ENCODE measurements around the gene MARCHF10.
"Not testable (repeated sequence)": the region's sequence is repeated elsewhere in the genome, so short reads cannot be mapped to it uniquely, and the experiment has no call there.

The MARCHF10 gene

DNA sequence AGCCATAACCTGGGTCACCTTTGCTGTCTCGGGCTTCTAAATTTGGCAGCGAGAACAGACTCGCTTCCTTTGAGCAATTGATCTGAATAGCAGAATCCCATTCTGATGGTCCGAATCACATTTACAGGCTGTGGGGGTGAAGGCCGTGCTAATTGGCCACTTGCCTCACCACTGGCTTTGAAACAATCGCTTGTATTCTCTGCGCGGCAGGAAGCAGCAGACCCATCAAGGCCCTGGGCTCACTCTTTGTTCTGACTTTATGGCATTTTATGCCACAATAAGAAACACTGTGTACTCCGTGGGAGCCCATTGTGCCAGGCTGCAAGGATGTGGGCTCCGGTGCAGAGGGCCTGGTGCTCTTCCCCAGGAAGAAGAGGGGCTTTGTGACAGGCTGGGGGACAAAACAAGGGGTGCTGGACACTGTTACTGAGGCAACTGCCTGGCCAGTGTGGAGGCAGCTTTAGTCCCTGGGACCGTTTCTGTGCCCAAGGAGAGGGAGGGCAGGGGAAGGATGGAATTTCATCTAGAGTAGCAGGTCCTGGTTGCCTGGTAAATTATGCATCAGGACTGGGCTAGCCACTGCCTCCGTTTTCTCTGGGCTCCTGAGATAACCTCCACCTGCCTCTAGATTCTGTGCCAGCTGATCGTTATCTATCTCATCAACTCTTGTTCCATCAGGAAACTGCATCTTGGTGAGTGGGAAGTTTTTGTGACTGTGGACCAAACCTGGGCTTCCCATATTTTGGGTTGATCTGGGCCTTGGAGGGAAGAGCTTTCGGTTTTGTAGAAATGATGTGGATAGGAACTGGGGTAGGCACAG, 102.1 kb downstream of the MARCHF10 start:
- peak overlapping the region; percentile 55 for H3K4me3 ChIP-seq (ENCODE audit: low read depth, low read length)
- no peak for DNase-seq (ENCODE audit: low read depth)

DNA sequence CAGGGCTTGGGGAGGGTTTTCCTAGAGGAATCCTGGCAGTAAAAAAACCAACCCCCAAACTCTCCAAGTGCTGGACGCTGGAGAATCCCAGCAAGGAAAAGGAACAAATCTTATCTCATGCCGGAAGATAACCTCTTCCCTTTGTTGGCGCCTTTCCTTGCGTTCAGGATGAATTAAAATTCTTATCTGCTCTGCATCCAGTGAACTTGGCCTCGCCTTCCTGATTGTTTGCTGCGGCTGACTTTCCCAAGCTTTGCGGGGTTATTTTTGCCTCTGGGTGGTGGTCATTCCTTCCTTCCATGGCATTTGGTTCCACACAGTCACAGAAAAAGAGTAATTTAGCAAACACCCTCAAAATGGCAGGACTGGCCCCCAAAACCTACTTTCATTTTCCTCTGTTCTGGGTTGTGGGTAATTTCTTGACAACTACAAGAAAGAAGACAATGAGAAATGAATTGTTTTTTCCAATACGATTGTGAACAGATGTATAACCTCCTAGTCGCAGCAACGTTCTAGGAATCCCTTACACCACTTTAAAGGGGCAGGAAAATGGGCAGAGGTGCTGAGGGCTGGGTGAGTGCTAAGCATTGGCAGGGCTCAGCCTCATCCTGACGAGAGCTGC, 102.8 kb downstream of the MARCHF10 start:
- DNase-seq (ENCODE audit: low read depth), result no peak
- peak overlapping the region; percentile 55 for H3K4me3 ChIP-seq (ENCODE audit: low read depth, low read length)

DNA sequence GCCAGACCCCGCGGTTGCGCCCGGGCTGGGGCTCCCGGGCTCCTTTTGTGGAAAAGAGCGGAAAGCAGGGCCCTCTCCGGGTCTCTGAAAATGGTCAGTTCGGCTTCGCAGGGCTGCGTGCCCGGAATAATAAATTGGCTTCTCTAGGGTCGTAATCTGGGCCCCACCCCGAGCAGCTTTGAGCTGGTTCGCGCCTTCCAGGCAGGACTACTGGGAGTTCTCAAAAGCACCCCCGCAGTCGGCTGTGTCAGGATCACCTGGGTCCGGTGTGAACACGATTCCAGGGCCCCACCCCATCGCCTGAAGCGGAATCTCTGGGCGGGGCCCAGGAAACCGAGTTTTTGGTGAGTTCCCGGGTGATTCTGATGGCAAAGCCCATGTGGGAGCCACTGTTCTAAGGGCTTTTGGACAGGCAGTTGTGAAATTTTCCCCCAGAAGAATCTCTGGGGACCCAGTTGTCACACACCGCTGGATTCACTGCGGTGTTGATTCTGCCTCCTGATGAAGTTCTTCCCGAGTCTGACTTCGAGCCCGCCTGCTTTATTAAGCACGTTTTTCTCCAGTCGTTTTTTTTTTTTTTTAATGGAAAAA, 103.6 kb downstream of the MARCHF10 start:
- peak overlapping the region; percentile 55 for H3K4me3 ChIP-seq (ENCODE audit: low read depth, low read length)
- DNase-seq (ENCODE audit: low read depth), result no peak

DNA sequence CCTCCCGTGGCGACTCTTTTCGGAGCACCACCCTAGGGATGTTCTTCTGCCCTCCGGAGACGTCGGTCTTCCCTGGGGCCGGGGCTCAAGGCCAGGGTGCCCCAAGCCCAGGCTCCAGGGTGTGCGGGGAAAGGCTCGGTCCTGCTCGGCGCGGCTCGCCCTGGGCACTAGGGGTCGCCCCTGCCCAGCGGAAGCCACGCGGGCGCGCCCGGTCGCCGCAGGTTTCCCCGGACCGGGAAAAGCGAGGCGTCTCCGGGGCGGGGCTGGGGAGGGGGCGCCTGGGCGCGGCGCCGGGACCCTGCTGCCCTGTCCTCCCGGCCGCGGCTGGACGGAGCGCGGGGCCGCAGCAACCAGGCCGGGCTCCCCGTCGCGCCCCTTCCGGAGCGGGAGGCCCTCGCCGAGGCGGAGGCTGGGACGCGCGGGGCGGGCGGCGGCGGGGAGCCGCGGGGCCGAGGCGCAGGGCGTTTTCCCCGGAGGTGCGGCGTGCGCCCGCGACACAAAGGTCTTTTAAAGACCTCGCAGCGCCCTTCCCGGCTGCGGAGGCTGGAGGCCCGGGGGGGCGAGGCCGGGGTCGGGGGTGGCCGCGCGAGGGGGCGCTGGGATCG, 104.2 kb downstream of the MARCHF10 start:
- DNase-seq (ENCODE audit: low read depth), result no peak
- H3K4me3 ChIP-seq (ENCODE audit: low read depth, low read length), result peak overlapping the region; percentile 55

DNA sequence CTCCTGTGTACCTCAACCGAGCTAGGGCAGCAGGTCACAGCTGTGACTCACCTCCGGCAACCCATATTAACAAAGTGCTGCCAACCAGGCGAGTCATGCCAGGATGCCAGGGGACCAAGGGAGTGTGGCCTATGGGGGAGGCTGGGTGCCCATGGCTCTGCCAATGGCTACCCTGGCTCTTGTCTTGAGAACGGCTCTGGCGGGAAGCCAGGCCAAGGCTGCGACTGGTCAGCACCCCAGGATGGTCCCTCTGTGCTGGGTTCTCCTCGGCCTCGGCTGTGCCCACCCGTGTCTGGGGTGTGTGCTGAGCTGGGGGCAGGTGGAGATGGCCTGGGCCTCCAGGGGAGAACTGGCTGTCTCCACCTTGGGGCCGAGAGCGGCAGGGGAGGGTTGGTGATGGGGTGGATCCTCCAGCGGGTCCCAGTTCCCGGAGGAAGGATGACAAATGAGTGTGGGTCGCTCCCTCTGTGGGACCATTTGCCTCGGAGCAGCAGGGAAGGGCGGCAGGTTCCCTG, 104.8 kb downstream of the MARCHF10 start:
- no peak for DNase-seq (ENCODE audit: low read depth)
- peak overlapping the region; percentile 55 for H3K4me3 ChIP-seq (ENCODE audit: low read depth, low read length)

DNA sequence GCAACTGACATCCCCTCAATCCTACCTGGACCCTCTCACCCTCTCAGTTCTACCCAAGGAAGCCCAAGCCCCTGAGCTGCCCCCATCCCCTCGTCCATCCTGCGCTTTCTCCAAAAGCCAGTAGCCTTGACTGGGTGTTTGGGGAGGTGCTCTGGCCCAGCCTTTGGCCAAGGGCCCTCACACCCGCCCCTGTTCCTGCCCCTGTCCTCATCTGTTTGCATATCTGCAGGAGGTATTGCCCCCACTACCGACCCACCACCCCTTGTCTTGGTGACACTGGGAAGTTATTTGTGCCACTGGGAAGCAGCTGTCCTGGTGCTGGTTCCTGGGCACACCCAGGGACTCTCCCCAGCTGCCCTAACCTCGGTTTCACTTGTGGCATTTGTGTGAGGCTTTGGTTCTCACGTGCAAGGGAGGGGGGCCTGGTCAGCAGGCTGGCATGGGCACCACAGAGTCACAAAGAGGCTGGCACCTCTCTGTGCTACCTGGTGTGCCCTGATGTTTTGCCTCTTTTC, 105.3 kb downstream of the MARCHF10 start:
- H3K4me3 ChIP-seq (ENCODE audit: low read depth, low read length), result no peak overlapping the region
- DNase-seq (ENCODE audit: low read depth), result no peak

DNA sequence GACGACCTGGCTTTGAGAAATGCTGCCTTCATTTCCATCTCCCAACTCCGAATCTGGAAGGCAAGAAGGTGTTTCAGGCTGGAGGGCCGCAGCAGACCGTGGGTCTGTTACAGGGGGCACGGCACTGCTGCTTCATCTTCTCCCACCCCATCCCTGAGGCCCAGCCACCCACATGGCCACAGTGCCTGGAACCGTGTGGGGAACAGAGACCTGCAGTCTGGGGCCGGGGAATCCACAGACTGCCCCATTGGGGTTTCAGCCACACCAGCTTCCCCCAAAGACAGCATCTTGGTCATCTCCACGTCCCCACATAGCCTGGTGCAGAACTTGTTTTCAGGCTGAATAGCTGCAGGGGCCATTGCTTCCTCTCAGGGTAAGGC, 106.4 kb downstream of the MARCHF10 start:
- no peak overlapping the region for H3K4me3 ChIP-seq (ENCODE audit: low read depth, low read length)
- no peak for DNase-seq (ENCODE audit: low read depth)

DNA sequence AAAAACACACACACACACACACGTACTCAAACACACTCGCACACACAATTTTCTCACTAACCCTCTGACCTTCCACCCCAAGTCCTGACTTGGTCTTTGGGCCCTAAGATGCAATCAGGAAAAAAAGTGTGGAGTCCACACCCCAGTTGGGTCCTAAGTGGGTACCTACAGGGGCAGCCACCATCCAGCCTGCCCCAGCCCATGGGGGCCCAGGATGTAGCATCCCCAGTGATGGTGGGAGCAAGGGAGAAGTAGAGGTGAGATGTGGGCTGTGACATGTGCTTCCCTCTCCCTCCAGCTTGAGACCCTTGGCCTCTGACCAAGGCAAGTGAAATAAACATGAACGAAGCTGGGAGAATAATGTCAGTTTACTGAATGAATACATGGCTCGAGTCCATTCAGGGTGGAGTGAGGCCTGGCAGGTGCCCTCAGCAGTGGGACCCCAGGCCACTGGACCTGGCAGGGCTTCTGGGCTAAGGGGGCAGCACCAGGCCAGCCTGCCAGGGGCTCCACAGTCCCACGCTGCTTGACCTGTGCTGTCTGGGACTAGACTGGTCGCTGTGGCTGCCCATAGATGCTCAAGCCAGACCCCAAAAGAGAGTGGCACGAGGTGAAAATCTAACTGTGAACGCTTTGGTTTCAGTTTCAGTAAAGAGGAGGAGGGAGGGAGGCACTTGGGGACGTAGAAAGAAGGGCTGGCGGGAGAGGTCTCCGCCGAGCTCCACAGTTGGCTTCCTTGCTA, 107.0 kb downstream of the MARCHF10 start:
- DNase-seq (ENCODE audit: low read depth), result no peak
- H3K4me3 ChIP-seq (ENCODE audit: low read depth, low read length), result no peak overlapping the region

DNA sequence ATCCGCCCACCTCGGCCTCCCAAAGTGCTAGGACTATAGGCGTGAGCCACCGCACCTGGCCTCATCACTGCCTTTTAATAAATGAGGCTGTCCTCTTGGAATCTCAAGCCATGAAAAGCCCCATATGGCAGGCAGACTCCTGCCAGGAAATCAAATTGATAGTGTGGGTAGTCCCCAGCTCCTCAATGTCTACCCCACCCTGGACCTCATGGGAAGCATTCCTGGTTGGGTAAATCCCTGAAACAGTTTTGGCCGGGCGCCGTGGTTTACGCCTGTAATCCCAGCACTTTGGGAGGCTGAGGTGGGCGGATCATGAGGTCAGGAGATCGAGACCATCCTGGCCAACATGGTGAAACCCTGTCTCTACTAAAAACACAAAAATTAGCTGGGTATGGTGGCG, 109.7 kb downstream of the MARCHF10 start:
- not testable (repeated sequence) for DNase-seq (ENCODE audit: low read depth); H3K4me3 ChIP-seq (ENCODE audit: low read depth, low read length)

DNA sequence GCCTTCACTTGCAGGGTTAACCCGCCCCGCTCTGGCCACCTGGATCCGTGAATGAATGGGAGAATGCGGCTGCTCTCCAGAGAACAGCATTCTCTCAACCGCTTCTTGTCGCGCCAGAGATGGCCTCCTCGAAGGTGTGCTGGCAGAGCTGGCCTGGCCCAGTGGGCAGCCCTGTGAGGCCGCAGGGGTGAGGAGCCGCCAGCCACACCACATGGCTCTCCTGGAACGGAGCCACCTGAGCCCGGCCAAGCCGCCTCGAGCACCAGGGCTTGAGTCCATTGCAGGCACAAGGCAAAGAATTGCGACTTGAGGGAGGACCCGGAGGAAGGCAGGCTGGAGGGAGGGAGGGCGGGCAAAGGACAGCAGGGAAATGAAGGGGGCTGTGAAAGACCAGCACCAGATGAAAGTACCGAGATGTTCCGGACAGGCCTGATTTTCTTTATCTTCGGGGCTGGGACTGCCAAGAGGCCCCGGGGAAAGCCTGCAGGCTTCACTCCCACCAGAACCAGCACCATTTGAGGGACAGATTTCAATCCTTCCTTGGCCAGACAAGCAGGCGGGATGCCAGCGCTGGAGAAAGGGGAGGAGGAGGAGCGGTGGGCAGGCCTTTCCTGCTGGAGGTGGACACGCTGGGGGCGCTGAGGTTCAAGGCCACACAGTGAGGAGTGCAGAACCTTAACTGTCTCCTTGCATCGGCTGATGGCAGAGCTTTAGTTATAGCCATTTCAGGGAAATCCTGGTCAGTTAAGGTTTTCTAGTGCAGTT, 111.2 kb downstream of the MARCHF10 start:
- H3K4me3 ChIP-seq (ENCODE audit: low read depth, low read length), result no peak overlapping the region

DNA sequence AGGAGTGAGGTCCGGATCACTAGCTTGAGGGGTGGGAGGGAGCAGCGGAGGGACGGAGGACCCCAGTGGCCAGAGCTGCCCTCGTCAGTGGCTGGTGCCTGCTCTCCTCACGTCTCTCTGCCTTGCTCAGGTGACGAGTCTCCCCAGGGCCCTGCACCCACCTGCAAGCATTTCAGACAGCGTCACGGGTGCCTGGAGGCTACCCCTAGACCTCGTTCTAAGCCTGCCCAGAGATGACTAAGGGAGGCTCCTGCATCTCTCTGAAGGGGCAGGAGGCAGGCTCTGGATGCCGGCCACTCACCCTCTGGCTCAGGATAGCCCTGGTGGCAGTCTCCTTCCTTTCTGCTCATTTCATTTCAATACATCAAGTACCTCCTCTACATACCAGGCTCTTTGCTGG, 111.9 kb downstream of the MARCHF10 start:
- DNase-seq (ENCODE audit: low read depth), result no peak
- no peak overlapping the region for H3K4me3 ChIP-seq (ENCODE audit: low read depth, low read length)

More for the DNA sequence above, 111.2 kb downstream of the MARCHF10 start:
- no peak for DNase-seq (ENCODE audit: low read depth)

DNA sequence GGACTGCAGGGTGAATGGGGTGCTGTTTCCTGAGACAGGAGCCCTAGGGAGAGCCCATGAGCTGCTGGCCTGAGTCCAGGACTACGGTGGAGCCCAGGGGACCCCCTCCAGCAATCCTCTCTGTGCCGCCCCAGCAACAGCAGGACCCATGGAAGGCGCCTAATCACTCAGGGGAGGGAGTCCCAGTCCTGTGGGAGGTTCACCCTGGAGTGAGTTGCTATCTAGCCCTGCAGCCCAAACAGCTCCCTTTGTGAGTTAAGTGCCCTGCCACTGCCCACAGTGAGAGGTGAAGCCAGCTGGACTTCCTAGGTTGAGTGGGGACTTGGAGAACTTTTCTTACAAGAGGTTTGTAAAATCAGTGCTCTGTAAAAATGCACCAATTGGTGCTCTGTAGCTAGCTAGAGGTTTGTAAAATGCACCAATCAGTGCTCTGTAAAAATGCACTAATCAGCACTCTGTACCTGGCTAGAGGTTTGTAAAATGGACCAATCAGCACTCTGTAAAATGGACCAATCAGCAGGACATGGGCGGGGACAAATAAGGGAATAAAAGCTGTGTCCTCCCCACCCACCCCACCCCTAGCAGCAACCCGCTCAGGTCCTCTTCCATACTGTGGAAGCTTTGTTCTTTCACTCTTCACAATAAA, 112.9 kb downstream of the MARCHF10 start:
- H3K4me3 ChIP-seq (ENCODE audit: low read depth, low read length); DNase-seq (ENCODE audit: low read depth): not testable (repeated sequence)

DNA sequence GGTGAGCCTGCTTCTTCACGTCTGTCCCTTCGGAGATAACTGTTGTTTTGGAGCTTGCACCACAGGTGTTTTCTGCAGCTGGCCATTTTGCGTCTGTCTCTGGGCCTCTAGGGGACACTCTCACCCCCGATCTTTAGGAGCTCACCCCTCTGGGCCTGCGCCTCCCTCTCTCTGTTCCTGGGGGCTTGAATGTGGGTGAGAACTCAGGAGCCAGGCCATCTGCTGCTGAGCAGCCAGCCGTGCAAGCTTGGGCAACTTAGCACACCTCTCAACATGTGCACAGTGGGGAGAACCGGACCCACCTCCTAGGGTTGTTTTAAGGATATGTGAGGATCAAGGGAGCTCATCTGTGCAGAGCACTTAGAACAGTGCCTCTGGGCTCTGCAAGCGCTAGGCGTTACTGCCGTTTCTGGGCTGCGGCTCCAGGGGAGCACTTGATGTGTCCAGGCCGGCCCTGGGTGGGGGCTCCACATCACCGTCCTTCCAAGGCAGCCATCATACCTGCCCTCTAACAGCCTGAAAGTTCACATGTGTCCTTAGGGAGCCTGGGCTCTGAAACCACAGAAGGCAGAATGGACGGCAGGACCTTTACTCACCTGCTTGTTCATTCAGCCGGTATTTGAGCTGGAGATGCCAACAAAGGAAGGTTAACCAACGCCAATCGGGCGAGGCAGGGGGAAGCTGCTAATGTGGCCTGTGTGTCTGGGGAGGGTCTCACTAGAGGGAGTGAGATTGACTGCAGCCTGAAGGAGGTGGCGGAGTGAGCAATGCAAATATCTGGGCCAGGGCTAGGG, 114.3 kb downstream of the MARCHF10 start:
- DNase-seq (ENCODE audit: low read depth), result no peak

DNA sequence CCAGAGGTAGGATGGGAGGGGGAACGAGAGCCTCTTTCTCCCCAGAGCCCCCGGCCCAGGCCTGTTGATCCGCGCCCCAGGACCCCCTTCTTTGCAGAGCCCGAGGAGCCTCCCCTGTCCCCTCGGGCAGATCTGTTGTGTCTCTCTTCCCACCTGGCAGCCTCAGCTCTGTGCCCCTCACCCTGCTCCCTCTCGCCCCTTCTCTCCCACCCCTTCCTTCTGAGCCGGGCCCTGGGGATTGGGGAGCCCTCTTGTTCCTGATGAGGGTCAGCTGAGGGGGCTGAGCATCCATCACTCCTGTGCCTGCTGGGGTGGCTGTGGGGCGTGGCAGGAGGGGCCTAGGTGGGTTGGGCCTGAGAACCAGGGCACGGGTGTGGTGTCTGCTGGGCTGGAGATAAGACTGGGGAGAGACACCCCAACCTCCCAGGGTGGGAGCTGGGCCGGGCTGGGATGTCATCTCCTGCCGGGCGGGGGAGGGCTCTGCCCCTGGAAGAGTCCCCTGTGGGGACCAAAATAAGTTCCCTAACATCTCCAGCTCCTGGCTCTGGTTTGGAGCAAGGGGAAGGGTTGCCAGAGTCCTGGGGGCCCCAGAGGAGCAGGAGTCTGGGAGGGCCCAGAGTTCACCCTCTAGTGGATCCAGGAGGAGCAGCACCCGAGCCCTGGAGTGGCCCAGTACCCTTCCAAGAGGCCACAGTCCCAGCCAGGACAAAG, 115.2 kb downstream of the MARCHF10 start:
- DNase-seq (ENCODE audit: low read depth), result no peak

More for the DNA sequence above, 114.3 kb downstream of the MARCHF10 start:
- no peak overlapping the region for H3K4me3 ChIP-seq (ENCODE audit: low read depth, low read length)

DNA sequence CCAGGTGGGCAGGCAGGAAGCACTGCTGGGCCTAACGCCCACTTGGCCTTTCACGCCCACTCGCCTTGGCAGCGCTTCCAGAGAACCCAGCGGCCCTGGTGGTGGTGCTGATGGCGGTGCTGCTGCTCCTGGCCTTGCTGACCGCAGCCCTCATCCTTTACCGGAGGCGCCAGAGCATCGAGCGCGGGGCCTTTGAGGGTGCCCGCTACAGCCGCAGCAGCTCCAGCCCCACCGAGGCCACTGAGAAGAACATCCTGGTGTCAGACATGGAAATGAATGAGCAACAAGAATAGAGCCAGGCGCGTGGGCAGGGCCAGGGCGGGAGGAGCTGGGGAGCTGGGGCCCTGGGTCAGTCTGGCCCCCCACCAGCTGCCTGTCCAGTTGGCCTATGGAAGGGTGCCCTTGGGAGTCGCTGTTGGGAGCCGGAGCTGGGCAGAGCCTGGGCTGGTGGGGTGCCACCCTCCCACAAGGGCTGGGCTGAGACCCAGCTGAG, 115.9 kb downstream of the MARCHF10 start:
- H3K4me3 ChIP-seq (ENCODE audit: low read depth, low read length), result no peak overlapping the region
- no peak for DNase-seq (ENCODE audit: low read depth)

More for the DNA sequence above, 115.2 kb downstream of the MARCHF10 start:
- H3K4me3 ChIP-seq (ENCODE audit: low read depth, low read length), result no peak overlapping the region

DNA sequence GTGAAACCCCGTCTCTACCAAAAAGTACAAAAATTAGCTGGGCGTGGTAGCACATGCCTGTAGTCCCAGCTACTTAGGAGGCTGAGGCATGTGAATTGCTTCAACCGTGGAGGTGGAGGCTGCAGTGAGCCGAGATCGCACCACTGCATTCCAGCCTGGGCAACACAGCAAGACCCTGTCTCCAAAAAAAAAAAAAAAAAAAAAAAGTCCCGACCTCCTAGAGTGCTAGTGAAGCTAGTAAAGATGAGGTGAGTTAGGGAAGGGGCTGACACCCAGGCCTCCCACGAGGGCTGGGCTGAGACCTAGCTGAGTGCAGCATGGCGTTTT, 116.6 kb downstream of the MARCHF10 start:
- not testable (repeated sequence) for H3K4me3 ChIP-seq (ENCODE audit: low read depth, low read length); DNase-seq (ENCODE audit: low read depth)
